ENCODE results near the gene HS6ST1. TPM values are rescaled to one million over a fixed set of nuclear protein-coding genes. Genes with fewer than 3 reads are reported as not detected.

Gene HS6ST1
- total RNA-seq, 3 donors from 2014 or later (not counting 1 experiment from before 2014, with no cell fraction given), result 18.9 to 35.9 (median 28.8) TPM

DNA sequence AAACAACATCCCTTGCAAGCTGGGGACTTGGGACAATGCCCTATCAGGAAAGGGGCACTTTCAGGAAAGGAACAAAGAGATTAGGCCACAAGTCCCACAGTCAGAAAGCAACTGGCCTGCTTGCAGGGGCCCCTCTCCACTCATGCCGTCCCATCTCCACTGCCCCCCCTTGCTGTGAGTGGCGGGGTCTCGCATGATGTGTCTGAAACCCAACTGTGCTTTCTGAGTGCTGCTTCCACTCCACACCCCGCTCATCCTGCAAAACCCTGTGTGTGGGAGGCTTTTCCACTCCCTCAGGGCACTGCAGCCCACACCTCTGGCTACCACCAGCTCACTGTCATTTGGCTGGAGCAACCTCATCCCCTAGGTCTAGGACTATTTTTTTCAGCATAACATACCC lies 7.9 kb downstream of the HS6ST1 start:
- H3K4me3 ChIP-seq (ENCODE audit: low read length), result no peak overlapping the region
- no peak overlapping the region for H3K4me3 Mint-ChIP-seq
- no peaks in the 10 kb centered on the region for H3K36me3 ChIP-seq (ENCODE audit: control insufficient read depth, insufficient read depth, low read length)
- DNase-seq (no peak), ATAC-seq (no peak)
- no peak overlapping the region for H3K27ac ChIP-seq (ENCODE audit: low read length)
- peaks cover 16% of the 10 kb centered on the region for H3K4me1 ChIP-seq (ENCODE audit: control insufficient read depth, insufficient read depth, low read length)
- H3K4me1 Mint-ChIP-seq, result peaks cover 51 to 73% of the 10 kb centered on the region in 2 donors
- 74% methylated on average over 4 of the region's 4 CpGs for WGBS (ENCODE audit: insufficient coverage)
- H3K27ac Mint-ChIP-seq, result peak overlapping the region in 1 of 2 donors; percentile 66
- intact Hi-C loops (cut with micrococcal nuclease), result no loop called here
- TF ChIP-seq, protein P1, sequence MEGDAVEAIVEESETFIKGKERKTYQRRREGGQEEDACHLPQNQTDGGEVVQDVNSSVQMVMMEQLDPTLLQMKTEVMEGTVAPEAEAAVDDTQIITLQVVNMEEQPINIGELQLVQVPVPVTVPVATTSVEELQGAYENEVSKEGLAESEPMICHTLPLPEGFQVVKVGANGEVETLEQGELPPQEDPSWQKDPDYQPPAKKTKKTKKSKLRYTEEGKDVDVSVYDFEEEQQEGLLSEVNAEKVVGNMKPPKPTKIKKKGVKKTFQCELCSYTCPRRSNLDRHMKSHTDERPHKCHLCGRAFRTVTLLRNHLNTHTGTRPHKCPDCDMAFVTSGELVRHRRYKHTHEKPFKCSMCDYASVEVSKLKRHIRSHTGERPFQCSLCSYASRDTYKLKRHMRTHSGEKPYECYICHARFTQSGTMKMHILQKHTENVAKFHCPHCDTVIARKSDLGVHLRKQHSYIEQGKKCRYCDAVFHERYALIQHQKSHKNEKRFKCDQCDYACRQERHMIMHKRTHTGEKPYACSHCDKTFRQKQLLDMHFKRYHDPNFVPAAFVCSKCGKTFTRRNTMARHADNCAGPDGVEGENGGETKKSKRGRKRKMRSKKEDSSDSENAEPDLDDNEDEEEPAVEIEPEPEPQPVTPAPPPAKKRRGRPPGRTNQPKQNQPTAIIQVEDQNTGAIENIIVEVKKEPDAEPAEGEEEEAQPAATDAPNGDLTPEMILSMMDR (IDR thresholded peaks at IDR 0.05), result no peak
- no peaks in the 10 kb centered on the region for H3K36me3 Mint-ChIP-seq
- no peaks in the 10 kb centered on the region for H3K9me3 ChIP-seq (ENCODE audit: control insufficient read depth, insufficient read depth, low read length)
- H3K27me3 ChIP-seq (ENCODE audit: control insufficient read depth, insufficient read depth, low read length), result no peaks in the 10 kb centered on the region
- no peaks in the 10 kb centered on the region for H3K27me3 Mint-ChIP-seq (ENCODE audit: low read depth in 2 of 2)
- H3K9me3 Mint-ChIP-seq, result no peaks in the 10 kb centered on the region

DNA sequence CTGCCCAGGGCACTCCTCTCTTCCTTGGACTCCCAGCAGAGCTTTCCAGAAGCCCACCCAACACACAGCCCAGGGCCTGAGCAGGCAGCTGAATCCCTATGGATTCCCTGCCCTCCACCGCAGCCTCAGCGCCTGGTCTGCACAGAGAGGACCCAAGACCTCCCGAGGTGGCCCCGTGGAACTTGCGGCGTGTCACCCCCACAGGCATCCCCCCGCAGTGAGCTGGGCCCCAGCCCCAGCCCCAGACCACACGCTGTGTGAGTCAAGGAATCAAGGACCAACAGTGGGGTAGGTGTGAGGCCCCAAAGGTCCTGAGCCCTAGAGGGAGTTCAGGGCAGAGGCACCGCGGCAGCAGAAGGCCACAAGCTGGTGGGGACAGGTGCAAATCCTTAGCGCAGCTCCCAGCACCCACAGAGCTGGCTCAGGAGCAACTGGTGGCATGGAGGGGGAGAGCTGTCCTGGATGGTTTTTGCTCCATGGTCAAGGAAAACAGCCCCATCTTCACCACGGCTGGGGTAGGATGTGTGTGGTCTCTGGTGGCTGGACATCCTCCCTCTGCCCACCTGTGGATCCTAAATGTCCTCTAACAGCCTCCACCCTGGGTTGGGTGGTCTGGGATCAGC lies 8.5 kb downstream of the HS6ST1 start:
- H3K9me3 ChIP-seq (ENCODE audit: control insufficient read depth, insufficient read depth, low read length), result no peaks in the 10 kb centered on the region
- H3K4me3 Mint-ChIP-seq, result no peak overlapping the region
- DNase-seq, result peak in 1 of 2 donors; percentile 12
- ATAC-seq, result no peak
- no peak overlapping the region for H3K27ac Mint-ChIP-seq
- no peaks in the 10 kb centered on the region for H3K27me3 ChIP-seq (ENCODE audit: control insufficient read depth, insufficient read depth, low read length)
- H3K4me1 Mint-ChIP-seq, result peaks cover 46 to 69% of the 10 kb centered on the region in 2 donors
- H3K27me3 Mint-ChIP-seq (ENCODE audit: low read depth in 2 of 2), result no peaks in the 10 kb centered on the region
- H3K4me1 ChIP-seq (ENCODE audit: control insufficient read depth, insufficient read depth, low read length), result peaks cover 11% of the 10 kb centered on the region
- H3K9me3 Mint-ChIP-seq, result no peaks in the 10 kb centered on the region
- no peak overlapping the region for H3K27ac ChIP-seq (ENCODE audit: low read length)
- H3K36me3 Mint-ChIP-seq, result no peaks in the 10 kb centered on the region
- TF ChIP-seq, protein P1 (IDR thresholded peaks at IDR 0.05), result no peak
- intact Hi-C loops (cut with micrococcal nuclease), result no loop called here
- H3K36me3 ChIP-seq (ENCODE audit: control insufficient read depth, insufficient read depth, low read length), result no peaks in the 10 kb centered on the region
- 97% methylated on average over 11 of the region's 12 CpGs for WGBS (ENCODE audit: insufficient coverage)
- no peak overlapping the region for H3K4me3 ChIP-seq (ENCODE audit: low read length)

DNA sequence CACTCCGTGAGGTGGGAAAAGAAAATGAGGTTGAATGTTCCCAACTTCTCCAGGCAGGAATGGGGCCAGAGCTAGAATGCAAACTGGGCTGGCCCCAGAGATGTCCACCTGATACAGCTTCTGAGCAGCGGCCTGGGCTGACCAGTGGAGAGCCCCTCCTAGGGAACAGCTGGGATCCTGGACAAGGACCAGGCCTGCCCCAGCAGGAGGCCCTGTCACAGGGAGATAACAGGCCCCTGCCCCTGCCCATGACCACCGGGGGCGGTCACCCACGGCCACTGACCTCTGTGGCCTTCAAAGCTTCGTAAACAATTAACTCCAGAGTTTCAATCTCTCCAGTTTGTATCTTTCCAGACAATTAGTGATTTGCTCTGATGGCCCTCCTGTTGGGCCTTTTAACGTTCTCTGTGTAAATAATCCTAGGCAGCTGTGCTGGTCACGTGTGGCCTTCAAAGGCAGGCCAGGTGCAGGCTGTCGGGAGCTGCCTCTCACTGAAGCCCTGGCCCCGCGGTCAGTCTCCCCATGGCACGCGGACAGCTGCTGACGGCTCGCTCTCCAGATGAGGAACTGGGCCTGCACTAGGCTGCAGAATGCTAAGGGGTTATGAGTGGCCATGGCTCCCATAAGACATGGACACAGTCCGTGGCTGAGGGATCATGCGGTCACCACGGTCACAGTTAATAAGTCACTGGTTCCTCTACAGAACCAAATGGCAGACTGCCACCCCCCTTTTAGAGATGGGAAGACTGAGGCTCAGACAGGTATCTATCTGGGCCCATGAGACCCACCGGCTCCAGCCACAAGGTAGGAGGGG lies 9.2 kb downstream of the HS6ST1 start:
- Histone ChIP-seq H3K9me3 (ENCODE audit: control insufficient read depth, insufficient read depth, low read length) (no peaks in the 10 kb centered on the region), H3K4me3 (ENCODE audit: low read length) (no peak overlapping the region), H3K27ac (ENCODE audit: low read length) (no peak overlapping the region), H3K36me3 (ENCODE audit: control insufficient read depth, insufficient read depth, low read length) (no peaks in the 10 kb centered on the region), H3K4me1 (ENCODE audit: control insufficient read depth, insufficient read depth, low read length) (peaks cover 8% of the 10 kb centered on the region), H3K27me3 (ENCODE audit: control insufficient read depth, insufficient read depth, low read length) (no peaks in the 10 kb centered on the region)
- intact Hi-C loops (cut with micrococcal nuclease), result no loop called here
- no peaks in the 10 kb centered on the region for H3K36me3 Mint-ChIP-seq
- TF ChIP-seq, protein P1 (IDR thresholded peaks at IDR 0.05), result no peak
- DNase-seq, result peak in 1 of 2 donors; percentile 4
- no peaks in the 10 kb centered on the region for H3K9me3 Mint-ChIP-seq
- H3K27ac Mint-ChIP-seq, result no peak overlapping the region
- 92% methylated on average over 19 of the region's 19 CpGs for WGBS (ENCODE audit: insufficient coverage)
- peaks cover 41 to 63% of the 10 kb centered on the region in 2 donors for H3K4me1 Mint-ChIP-seq
- no peak overlapping the region for H3K4me3 Mint-ChIP-seq
- no peak for ATAC-seq
- H3K27me3 Mint-ChIP-seq (ENCODE audit: low read depth in 2 of 2), result no peaks in the 10 kb centered on the region

Measured in natural killer cell (primary cell).